Colonic mucosa (tissue), 4 donors: Measurements from ENCODE around the gene TRAPPC2. TPM values are rescaled to one million over a fixed set of nuclear protein-coding genes. Genes with fewer than 3 reads are reported as not detected.

Experiments used
- DNase-seq: peaks from one replicate; pipeline ENCODE4 v3.0.0-alpha.2; 2020
- H3K27ac ChIP-seq: fragments of 200-600 bp; one replicate; pipeline ENCODE4 v1.8.0; 2021
- H3K27me3 ChIP-seq: fragments of 200-600 bp; one replicate; pipeline ENCODE4 v1.8.0; 2021
- H3K36me3 ChIP-seq: fragments of 200-600 bp; one replicate; pipeline ENCODE4 v1.8.0; 2021
- H3K4me1 ChIP-seq: fragments of 200-600 bp; one replicate; pipeline ENCODE4 v1.8.0; 2021; ENCODE audit warnings: mild to moderate bottlenecking
- H3K4me3 ChIP-seq: fragments of 200-600 bp; one replicate; pipeline ENCODE4 v1.8.0; 2021
- H3K9ac ChIP-seq, 2 donors: one replicate each; pipeline ENCODE4 v1.7.0; 2013; ENCODE audit warnings: control low read depth in 2 of 2, low read depth in 2 of 2, low read length in 2 of 2
- H3K9me3 ChIP-seq: fragments of 200-600 bp; one replicate; pipeline ENCODE4 v1.8.0; 2021
- intact Hi-C: fragments of 100-400 bp; cut with DNase I; formaldehyde crosslinking; loops from one replicate; pipeline ENCODE4 v1.14.1; 2022
- total RNA-seq, 2 donors: library from RNA; stranded (reverse); fragmentation: NEBNext Ultra II Directional in 1 of 2; extraction: Animal tissue kit (Norgen Biotek cat#: 25700) in 1 of 2; gene quantifications; one replicate each; pipeline ENCODE4 v1.2.1, GENCODE V29; 2021
- TF ChIP-seq, protein P1 (sequence below): fragments of 200-600 bp; IDR thresholded peaks from one replicate; pipeline ENCODE4 v1.8.0; 2022; ENCODE audit warnings: antibody characterized with exemption, mild to moderate bottlenecking
- donor health status: healthy.
- donor health status: DM: no; HTN: no; CAD: no.
- donor health status: DM: no; HTN: no; CAD: no.

Gene TRAPPC2
- total RNA-seq, 2 donors from 2014 or later = 20.4 to 20.9 TPM

DNA sequence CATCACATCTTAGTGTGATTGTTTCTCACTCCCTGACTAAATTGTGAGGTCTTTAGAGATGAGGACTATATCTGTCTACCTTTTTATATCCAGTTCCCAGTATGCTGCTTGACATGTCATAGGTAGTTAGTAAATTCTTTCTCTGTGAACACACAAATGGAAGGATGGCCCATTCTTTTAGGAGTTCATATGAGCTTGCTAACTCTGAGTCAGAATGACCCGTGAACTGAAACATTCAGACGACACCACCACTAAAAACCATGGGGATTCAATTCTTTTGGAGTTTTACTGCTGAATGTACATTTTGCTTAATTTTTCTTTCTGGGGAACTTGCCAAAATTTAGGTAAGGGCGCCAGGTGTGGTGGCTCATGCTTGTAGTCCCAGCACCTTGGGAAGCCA lies 14.1 kb upstream of the TRAPPC2 start:
- Histone ChIP-seq H3K9ac (no peak overlapping the region), H3K4me1 (no peaks in the 10 kb centered on the region), H3K36me3 (no peaks in the 10 kb centered on the region), H3K9me3 (no peaks in the 10 kb centered on the region), H3K27me3 (no peaks in the 10 kb centered on the region), H3K4me3 (no peak overlapping the region), H3K27ac (no peak overlapping the region)
- intact Hi-C loops = loop anchor here (5.0 kb wide), 1 partner anchor 91 kb away; no protein-coding TSS in a partner anchor
- TF ChIP-seq, protein P1, sequence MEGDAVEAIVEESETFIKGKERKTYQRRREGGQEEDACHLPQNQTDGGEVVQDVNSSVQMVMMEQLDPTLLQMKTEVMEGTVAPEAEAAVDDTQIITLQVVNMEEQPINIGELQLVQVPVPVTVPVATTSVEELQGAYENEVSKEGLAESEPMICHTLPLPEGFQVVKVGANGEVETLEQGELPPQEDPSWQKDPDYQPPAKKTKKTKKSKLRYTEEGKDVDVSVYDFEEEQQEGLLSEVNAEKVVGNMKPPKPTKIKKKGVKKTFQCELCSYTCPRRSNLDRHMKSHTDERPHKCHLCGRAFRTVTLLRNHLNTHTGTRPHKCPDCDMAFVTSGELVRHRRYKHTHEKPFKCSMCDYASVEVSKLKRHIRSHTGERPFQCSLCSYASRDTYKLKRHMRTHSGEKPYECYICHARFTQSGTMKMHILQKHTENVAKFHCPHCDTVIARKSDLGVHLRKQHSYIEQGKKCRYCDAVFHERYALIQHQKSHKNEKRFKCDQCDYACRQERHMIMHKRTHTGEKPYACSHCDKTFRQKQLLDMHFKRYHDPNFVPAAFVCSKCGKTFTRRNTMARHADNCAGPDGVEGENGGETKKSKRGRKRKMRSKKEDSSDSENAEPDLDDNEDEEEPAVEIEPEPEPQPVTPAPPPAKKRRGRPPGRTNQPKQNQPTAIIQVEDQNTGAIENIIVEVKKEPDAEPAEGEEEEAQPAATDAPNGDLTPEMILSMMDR = no peak
- no peak for DNase-seq

DNA sequence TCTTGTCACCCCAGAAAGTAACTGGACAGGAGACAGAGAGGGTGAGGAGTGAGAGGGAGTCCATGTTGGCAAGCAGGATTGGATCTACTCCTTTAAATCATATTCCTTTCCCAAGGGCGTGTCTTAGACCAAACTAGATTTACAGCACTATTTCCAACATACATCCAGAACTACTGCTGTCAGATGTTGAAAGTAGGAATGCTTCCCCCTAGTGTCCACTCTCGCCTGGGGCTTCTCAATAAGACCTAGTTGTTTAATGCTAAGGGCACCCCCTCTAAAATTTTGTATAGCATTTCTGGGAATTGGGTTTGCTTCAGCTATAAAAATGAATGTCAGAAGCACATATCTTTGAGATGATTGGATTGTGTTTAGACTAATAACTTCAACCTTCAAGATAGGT lies 13.4 kb upstream of the TRAPPC2 start:
- H3K4me3 ChIP-seq = no peak overlapping the region
- DNase-seq = peak; percentile 40
- H3K9ac ChIP-seq = no peak overlapping the region
- H3K27ac ChIP-seq = no peak overlapping the region
- H3K36me3 ChIP-seq = no peaks in the 10 kb centered on the region
- H3K4me1 ChIP-seq = no peaks in the 10 kb centered on the region
- intact Hi-C loops = loop anchor here (5.0 kb wide), 1 partner anchor 91 kb away; no protein-coding TSS in a partner anchor
- no peaks in the 10 kb centered on the region for H3K9me3 ChIP-seq
- TF ChIP-seq, protein P1 = peak; percentile 48
- no peaks in the 10 kb centered on the region for H3K27me3 ChIP-seq

DNA sequence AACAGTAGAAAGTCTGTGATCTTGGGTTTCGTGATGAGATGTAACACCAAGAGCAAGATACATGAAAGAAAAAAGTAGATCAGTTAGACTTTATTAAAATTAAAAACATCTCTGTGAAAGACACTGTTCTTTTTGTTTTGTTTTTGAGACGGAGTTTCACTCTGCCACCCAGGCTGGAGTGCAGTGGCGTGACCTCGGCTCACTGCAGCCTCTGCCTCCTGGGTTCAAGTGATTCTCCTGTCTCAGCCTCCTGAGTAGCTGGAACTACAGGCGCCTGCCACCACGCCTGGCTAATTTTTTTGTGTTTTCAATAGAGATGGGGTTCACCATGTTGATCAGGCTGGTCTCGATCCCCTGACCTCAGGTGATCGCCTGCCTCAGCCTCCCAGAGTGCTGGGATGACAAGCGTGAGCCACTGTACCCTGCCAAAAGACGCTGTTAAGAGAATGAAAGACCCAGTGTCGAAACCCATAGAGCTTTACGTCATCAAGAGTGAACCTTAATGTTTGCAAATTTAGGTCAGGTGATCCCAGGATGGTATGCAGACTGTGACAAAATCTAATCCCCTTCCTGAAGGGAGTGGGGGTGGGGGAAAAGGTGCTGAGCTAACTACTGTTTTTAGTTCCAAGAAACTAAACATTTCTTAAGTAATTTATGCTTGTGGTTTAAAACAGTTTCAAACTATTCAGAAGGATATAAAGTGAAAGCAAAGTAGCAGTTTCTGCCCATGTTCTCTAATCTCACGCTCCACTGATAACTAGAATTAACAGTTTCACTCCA lies 8.2 kb upstream of the TRAPPC2 start:
- H3K36me3 ChIP-seq = no peaks in the 10 kb centered on the region
- no peak overlapping the region for H3K9ac ChIP-seq
- H3K27ac ChIP-seq = peak overlapping the region; percentile 22
- no peaks in the 10 kb centered on the region for H3K27me3 ChIP-seq
- H3K9me3 ChIP-seq = no peaks in the 10 kb centered on the region
- intact Hi-C loops = no loop called here
- H3K4me3 ChIP-seq = no peak overlapping the region
- TF ChIP-seq, protein P1 = no peak
- no peaks in the 10 kb centered on the region for H3K4me1 ChIP-seq
- no peak for DNase-seq

DNA sequence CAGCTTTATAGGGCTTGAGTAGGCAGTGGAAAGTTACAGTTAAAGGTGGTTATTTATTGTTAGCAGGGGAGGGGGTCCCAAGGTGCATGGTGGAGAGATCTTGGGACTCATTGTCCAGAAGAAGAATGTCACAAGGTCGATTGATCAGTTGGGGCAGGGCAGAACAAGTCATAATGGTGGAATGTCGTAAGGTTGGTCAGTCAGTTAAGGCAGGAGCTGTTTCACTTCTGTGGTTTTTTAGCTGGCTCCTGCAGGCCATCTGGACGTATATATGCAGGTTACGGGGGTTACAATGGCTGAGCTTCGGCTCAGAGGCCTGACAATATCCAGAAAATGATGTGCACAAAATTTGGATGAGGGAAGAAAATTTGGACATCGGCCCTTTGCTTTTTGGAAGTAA lies 7.3 kb upstream of the TRAPPC2 start:
- Histone ChIP-seq H3K27ac (no peak overlapping the region), H3K4me1 (no peaks in the 10 kb centered on the region), H3K36me3 (no peaks in the 10 kb centered on the region), H3K27me3 (no peaks in the 10 kb centered on the region), H3K4me3 (no peak overlapping the region), H3K9ac (no peak overlapping the region), H3K9me3 (no peaks in the 10 kb centered on the region)
- TF ChIP-seq, protein P1 = no peak
- intact Hi-C loops = no loop called here
- DNase-seq = no peak

DNA sequence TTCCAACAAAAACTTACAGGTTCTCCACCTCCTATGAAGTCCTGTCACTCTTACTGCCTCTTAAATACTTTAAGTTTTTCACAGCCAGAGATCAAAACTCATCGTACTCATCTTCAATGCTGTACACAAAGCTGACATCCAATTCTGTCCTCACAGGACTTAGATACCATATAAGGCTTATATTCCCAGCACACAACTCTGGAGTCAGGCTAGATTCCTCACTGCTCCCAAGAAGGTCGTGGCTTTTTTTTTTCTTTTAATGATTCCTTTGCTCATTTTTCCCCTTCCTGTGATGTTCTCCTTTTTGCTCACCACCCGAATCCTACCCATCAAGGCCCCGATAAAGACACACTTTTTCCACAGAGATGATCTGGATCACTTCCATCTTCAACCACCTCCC lies 914 bp downstream of the TRAPPC2 start:
- peak overlapping the region; percentile 53 for H3K4me3 ChIP-seq

More for the DNA sequence above, 914 bp downstream of the TRAPPC2 start:
- no peaks in the 10 kb centered on the region for H3K27me3 ChIP-seq
- H3K9ac ChIP-seq = peak overlapping the region in 1 of 2 donors; percentile 86
- H3K4me1 ChIP-seq = no peaks in the 10 kb centered on the region
- intact Hi-C loops = loop anchor here (5.0 kb wide), 1 partner anchor 76 kb away; no protein-coding TSS in a partner anchor
- H3K27ac ChIP-seq = peak overlapping the region; percentile 95
- TF ChIP-seq, protein P1 = no peak
- no peak for DNase-seq
- H3K9me3 ChIP-seq = no peaks in the 10 kb centered on the region
- no peaks in the 10 kb centered on the region for H3K36me3 ChIP-seq
